ENCODE results near the gene TNNT3. TPM values are rescaled to one million over a fixed set of nuclear protein-coding genes. Genes with fewer than 3 reads are reported as not detected.

The TNNT3 gene
- total RNA-seq, 4 donors from 2014 or later: 1.5 to 12.9 (median 4.8) TPM

DNA sequence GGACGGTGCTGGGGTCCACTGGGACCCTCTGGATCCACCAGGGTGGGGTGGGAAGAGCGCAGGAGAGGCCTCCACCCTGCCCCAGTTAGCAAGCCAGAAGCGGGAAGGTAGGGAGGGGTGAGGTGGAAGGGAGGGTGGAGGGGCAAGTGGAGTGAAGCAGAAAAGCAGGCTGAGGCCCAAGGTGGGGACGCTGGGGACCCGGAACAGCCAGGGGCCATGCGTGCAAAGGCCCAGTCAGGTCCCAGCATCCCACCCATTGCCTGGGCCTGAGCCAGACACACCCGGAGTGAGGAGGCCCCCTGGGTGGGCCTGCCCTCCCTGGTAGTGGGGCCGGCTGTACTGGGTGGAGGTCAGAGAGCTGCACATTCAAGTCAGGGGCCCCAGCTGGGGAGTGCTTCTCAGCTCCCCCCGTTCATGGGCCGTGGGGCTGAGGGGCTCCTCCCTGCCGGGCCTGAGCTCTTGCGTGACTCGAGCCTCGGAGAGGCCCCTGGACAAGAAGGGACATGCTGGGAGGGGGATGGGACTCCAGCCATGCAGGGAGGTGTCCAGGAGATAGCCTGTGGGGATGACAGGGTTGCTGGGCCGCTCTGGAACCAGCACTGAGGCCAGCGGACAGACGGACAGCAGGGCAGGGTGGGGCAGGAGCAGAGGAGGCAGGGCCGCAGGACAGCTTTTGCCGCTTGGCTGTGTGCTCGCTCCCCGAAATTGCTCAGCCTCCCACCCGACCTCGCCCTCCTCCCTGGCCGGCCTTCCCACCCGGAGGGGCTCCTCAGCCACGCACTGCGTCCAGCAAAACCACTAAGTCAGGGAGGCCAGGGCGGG lies 7.7 kb downstream of the TNNT3 start:
- peaks cover 17% of the 10 kb centered on the region for H3K4me1 ChIP-seq
- no peaks in the 10 kb centered on the region for H3K36me3 ChIP-seq
- 77% methylated on average over 17 of the region's 28 CpGs for WGBS
- peak; percentile 62 to 73 for DNase-seq (ENCODE audit: low spot score in 2 of 2)
- no peaks in the 10 kb centered on the region for H3K9me3 ChIP-seq
- no peak overlapping the region for H3K27ac ChIP-seq
- no peaks in the 10 kb centered on the region for H3K27me3 ChIP-seq
- H3K4me3 ChIP-seq: no peak overlapping the region
- TF ChIP-seq EP300 (IDR thresholded peaks at IDR 0.05) (no peak), POLR2AphosphoS5 (IDR thresholded peaks at IDR 0.05) (no peak), POLR2A (IDR thresholded peaks at IDR 0.05) (no peak)
- TF ChIP-seq, protein P1, sequence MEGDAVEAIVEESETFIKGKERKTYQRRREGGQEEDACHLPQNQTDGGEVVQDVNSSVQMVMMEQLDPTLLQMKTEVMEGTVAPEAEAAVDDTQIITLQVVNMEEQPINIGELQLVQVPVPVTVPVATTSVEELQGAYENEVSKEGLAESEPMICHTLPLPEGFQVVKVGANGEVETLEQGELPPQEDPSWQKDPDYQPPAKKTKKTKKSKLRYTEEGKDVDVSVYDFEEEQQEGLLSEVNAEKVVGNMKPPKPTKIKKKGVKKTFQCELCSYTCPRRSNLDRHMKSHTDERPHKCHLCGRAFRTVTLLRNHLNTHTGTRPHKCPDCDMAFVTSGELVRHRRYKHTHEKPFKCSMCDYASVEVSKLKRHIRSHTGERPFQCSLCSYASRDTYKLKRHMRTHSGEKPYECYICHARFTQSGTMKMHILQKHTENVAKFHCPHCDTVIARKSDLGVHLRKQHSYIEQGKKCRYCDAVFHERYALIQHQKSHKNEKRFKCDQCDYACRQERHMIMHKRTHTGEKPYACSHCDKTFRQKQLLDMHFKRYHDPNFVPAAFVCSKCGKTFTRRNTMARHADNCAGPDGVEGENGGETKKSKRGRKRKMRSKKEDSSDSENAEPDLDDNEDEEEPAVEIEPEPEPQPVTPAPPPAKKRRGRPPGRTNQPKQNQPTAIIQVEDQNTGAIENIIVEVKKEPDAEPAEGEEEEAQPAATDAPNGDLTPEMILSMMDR (IDR thresholded peaks at IDR 0.05): no peak

GRCh38 chr11:1927848-1928469 lies 8.5 kb downstream of the TNNT3 start:
- no peak overlapping the region for H3K4me3 ChIP-seq
- H3K4me1 ChIP-seq: peaks cover 12% of the 10 kb centered on the region
- H3K9me3 ChIP-seq: no peaks in the 10 kb centered on the region
- peak in 1 of 2 donors; percentile 63 for DNase-seq (ENCODE audit: low spot score in 2 of 2)
- no peak for TF ChIP-seq POLR2A (IDR thresholded peaks at IDR 0.05)
- TF ChIP-seq EP300 (IDR thresholded peaks at IDR 0.05): no peak
- TF ChIP-seq POLR2AphosphoS5 (IDR thresholded peaks at IDR 0.05): no peak
- TF ChIP-seq, protein P1 (IDR thresholded peaks at IDR 0.05): no peak
- H3K36me3 ChIP-seq: no peaks in the 10 kb centered on the region
- no peaks in the 10 kb centered on the region for H3K27me3 ChIP-seq
- 82% methylated on average over 10 of the region's 20 CpGs for WGBS
- no peak overlapping the region for H3K27ac ChIP-seq

- Histone ChIP-seq H3K4me1 (peaks cover 12% of the 10 kb centered on the region), H3K36me3 (no peaks in the 10 kb centered on the region), H3K9me3 (no peaks in the 10 kb centered on the region), H3K4me3 (no peak overlapping the region), H3K27me3 (no peaks in the 10 kb centered on the region), H3K27ac (no peak overlapping the region)
- TF ChIP-seq POLR2A (IDR thresholded peaks at IDR 0.05) (no peak), EP300 (IDR thresholded peaks at IDR 0.05) (no peak), POLR2AphosphoS5 (IDR thresholded peaks at IDR 0.05) (no peak)
- TF ChIP-seq, protein P1 (IDR thresholded peaks at IDR 0.05): no peak
- 100% methylated on average over 1 of the region's 13 CpGs for WGBS
- no peak for DNase-seq (ENCODE audit: low spot score in 2 of 2)
Measured at GRCh38 chr11:1928470-1928890, 9.0 kb downstream of the TNNT3 start.

GRCh38 chr11:1928891-1929541 lies 9.5 kb downstream of the TNNT3 start:
- TF ChIP-seq POLR2A (IDR thresholded peaks at IDR 0.05): no peak
- no peak for TF ChIP-seq EP300 (IDR thresholded peaks at IDR 0.05)
- TF ChIP-seq POLR2AphosphoS5 (IDR thresholded peaks at IDR 0.05): no peak
- TF ChIP-seq, protein P1 (IDR thresholded peaks at IDR 0.05): no peak
- no peak overlapping the region for H3K4me3 ChIP-seq
- H3K36me3 ChIP-seq: no peaks in the 10 kb centered on the region
- DNase-seq (ENCODE audit: low spot score in 2 of 2): peak in 1 of 2 donors; percentile 70
- peaks cover 10% of the 10 kb centered on the region for H3K4me1 ChIP-seq
- no peaks in the 10 kb centered on the region for H3K27me3 ChIP-seq
- no peak overlapping the region for H3K27ac ChIP-seq
- H3K9me3 ChIP-seq: no peaks in the 10 kb centered on the region
- 94% methylated on average over 32 of the region's 35 CpGs for WGBS
